DND-41 (cell line): ENCODE results near the gene ATP9B.

Experiments
- EZH2 ChIP-seq: IDR thresholded peaks from 3 replicates; pipeline ENCODE4 v1.6.1; 2012; ENCODE audit warnings: borderline replicate concordance, low read depth, mild to moderate bottlenecking, moderate library complexity, low read length, inconsistent platforms; ENCODE audit not compliant: severe bottlenecking
- TF ChIP-seq, protein P1 (sequence below): IDR thresholded peaks from 2 replicates; pipeline ENCODE4 v1.5.1; 2012; ENCODE audit warnings: borderline replicate concordance, low read length, moderate library complexity, mild to moderate bottlenecking; ENCODE audit not compliant: poor library complexity, severe bottlenecking; ENCODE audit errors: extremely low read depth

- TF ChIP-seq, protein P1, sequence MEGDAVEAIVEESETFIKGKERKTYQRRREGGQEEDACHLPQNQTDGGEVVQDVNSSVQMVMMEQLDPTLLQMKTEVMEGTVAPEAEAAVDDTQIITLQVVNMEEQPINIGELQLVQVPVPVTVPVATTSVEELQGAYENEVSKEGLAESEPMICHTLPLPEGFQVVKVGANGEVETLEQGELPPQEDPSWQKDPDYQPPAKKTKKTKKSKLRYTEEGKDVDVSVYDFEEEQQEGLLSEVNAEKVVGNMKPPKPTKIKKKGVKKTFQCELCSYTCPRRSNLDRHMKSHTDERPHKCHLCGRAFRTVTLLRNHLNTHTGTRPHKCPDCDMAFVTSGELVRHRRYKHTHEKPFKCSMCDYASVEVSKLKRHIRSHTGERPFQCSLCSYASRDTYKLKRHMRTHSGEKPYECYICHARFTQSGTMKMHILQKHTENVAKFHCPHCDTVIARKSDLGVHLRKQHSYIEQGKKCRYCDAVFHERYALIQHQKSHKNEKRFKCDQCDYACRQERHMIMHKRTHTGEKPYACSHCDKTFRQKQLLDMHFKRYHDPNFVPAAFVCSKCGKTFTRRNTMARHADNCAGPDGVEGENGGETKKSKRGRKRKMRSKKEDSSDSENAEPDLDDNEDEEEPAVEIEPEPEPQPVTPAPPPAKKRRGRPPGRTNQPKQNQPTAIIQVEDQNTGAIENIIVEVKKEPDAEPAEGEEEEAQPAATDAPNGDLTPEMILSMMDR = no peak
- TF ChIP-seq EZH2 = no peak
These were observed 310.2 kb downstream of the ATP9B start for GRCh38 chr18:79379251-79379905.
